NT2/D1 (cell line): ENCODE data around the gene CPLANE2.

ENCODE experiments used
- YY1 ChIP-seq: IDR thresholded peaks from 2 replicates; pipeline ENCODE4 v1.6.1; 2011; ENCODE audit not compliant: insufficient read length, insufficient read depth
- ZNF274 ChIP-seq: IDR thresholded peaks from 2 replicates; pipeline ENCODE4 v1.6.1; 2011; ENCODE audit warnings: mild to moderate bottlenecking, low read depth, low read length

DNA sequence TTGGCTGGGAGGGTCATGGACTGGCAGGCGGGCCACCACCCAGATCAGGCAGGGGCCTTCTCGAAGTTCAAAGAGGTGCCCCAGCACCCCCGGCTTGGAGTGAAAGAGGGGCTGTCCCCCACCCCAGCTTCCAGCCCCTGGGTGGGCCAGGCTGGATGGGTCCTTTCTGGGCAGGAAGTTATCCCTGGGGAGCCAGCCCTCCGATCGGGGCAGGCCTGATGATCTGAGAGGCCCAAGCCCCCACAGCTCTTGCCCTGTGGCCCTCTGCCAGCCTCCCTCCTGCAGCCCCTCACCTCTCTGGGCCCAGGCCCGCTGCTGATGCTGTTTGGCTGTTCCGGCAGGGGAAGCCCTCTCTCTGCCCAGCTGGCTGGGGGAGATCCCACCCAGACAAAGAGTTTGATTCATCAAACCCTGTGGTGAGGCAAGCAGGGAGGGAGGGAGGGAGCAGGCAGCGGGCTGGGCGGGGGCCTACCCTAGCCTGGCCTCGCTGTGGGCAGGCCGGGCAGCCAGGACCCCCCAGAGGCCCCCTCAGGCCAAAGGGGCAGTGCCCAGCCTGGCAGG lies 27.1 kb downstream of the CPLANE2 start:
- TF ChIP-seq ZNF274 (no peak), YY1 (no peak)
